Urinary bladder (tissue), 4 donors: ENCODE results near the gene URAD. TPM values are rescaled to one million over a fixed set of nuclear protein-coding genes. Genes with fewer than 3 reads are reported as not detected.

ENCODE experiments used
- DNase-seq: peaks from one replicate; pipeline ENCODE4 v3.0.0-alpha.2; 2015; ENCODE audit errors: extremely low spot score
- H3K27ac ChIP-seq: one replicate; pipeline ENCODE4 v1.5.1; 2013; ENCODE audit warnings: low read depth, mild to moderate bottlenecking, moderate library complexity
- H3K36me3 ChIP-seq: one replicate; pipeline ENCODE4 v1.6.1; 2013; ENCODE audit warnings: mild to moderate bottlenecking, moderate library complexity; ENCODE audit not compliant: insufficient read depth
- H3K4me1 ChIP-seq: one replicate; pipeline ENCODE4 v1.6.1; 2013; ENCODE audit warnings: mild to moderate bottlenecking, moderate library complexity; ENCODE audit not compliant: insufficient read depth
- H3K4me3 ChIP-seq: one replicate; pipeline ENCODE4 v1.5.1; 2013; ENCODE audit warnings: low read depth, low read length
- WGBS: extraction: QIAGEN DNeasy Blood & Tissue Kit; methylation state at CpG from one replicate; pipeline ENCODE4 v1.1.7; 2013; 5-methylcytosine and 5-hydroxymethylcytosine counted together
- polyA plus RNA-seq: library from polyadenylated mRNA; stranded (reverse); fragments of 200-250 nt; gene quantifications from one replicate; pipeline ENCODE4 v1.2.3, GENCODE V29; 2013
- small RNA-seq: library from RNA; depleted of rRNA; stranded (forward); fragments of <200 nt; gene quantifications from one replicate; pipeline ENCODE3, GENCODE V24; 2014
- total RNA-seq: library from RNA; depleted of rRNA; stranded (reverse); fragments of >200 nt; gene quantifications from one replicate; pipeline ENCODE4 v1.2.3, GENCODE V29; 2014
- donor health status: healthy with polysubstance abuse.
- donor health status: healthy.

The URAD gene
- total and polyA plus RNA-seq, 2 donors: not detected

DNA sequence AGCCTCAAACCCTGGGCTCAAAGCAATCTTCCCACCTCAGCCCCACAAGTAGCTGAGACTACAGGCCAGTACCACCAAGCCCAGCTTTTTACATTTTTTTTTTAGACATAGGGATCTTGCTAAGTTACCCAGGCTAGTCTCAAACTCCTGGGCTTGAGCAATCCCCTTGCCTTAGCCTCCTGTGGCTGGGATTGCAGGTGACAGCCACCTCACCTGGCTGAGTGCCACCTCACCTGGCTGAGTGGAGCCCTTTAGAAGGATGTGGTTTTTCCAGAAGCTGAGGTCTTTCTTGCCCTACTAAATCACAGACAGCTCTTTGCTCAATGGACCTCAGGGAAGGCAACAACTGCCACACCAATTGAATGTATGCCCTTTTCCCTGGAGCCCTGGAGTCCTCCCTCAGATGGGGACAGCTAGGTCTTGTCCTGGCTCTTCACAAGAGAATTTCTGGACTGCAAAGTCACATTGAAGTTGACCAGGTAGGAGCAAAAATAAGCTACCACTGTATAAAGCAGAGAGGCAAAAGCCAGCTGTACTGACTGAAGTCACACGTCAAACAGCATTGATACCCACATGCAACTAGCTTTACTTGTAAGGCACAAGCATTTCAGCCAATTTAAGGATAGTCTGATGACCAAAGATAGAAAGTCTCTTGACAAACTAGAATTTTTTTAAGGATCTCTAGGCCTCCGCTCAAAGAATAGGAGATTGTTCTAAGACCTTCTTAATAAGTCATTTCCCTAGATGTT, 54.7 kb downstream of the URAD start:
- Histone ChIP-seq H3K27ac (no peak overlapping the region), H3K4me1 (no peaks in the 10 kb centered on the region), H3K4me3 (no peak overlapping the region), H3K36me3 (no peaks in the 10 kb centered on the region)
- DNase-seq: no peak
- WGBS: 69% methylated on average over 2 of the region's 2 CpGs

DNA sequence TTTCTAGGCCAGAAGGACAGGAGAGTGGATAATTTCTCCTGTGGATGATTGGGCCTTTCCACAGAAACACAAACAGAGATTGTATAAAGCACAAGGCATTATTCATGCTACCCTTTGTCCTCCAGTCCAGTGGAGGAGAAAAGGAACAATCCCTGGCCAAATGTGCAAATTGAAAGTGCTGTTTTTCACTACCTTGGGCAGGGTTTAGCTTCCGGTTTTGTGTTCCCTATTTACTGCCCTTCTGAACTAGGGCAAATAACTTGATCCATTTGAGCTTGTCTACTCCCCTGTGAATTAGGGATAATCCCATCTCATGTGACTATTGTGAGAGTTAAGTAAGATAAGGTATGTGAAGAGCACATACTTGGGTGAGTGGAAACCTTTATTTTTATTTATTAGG, 55.4 kb downstream of the URAD start:
- DNase-seq: no peak
- no peak overlapping the region for H3K4me3 ChIP-seq
- no peak overlapping the region for H3K27ac ChIP-seq
- H3K36me3 ChIP-seq: no peaks in the 10 kb centered on the region
- H3K4me1 ChIP-seq: no peaks in the 10 kb centered on the region
- WGBS: 65% methylated on average over 1 of the region's 1 CpG

DNA sequence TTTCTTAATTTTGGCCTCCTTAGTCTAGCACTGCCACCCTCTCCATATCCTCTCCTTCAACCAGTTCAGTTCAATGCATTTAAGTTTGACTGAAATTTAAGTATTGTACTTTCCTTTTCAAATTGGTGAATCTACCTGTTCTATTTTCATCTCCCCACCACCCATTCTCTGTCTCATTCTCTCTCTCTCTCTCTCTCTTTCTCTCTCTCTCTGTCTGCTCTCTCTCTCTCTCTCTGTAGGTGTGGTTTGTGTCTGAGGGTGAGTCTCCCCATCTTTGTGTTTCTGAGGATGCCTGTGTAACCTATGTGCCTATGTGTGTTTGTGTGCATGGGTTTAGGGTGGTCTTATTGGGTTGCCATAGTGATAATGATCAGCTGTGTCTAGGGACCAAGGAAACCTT, 58.6 kb downstream of the URAD start:
- Histone ChIP-seq H3K36me3 (no peaks in the 10 kb centered on the region), H3K4me1 (no peaks in the 10 kb centered on the region), H3K27ac (no peak overlapping the region), H3K4me3 (no peak overlapping the region)
- no peak for DNase-seq

DNA sequence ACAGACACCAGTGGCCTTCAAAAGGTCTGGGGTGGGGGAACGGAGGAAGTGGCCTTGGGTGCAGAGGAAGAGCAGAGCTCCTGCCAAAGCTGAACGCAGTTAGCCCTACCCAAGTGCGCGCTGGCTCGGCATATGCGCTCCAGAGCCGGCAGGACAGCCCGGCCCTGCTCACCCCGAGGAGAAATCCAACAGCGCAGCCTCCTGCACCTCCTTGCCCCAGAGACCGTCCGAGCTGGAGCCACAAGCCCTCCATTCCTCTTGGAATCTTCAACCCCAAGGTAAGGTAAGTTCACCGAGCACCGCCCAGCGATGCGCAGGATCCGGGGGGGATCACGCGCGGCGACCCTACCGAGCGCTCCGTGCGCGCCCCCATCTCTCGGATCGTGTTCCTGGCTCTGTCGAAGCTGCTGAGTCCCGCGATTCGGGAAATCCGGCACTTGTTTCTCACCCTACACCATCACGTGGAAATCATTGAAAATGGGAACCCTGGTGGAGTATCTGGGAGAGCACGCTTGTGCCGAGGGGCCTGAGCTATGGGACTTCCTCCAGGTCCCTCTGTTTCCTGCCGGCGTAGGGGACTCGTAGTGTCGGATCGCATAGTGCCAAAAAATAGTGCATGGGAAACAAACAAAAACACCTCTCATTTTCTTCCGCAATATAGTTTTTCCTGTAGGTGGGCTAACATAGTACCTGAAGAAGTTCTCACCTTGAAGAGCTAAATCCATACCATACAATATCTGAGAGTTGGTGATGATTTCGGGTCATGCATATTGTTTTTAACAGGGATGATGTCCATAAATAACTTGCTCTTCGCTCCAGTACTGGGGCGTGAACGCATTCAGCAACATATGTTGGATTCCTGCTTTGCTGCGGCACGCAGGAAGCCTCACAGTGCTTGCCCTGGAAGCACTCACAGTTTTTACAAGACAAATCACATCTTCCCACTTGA, 59.4 kb downstream of the URAD start:
- Histone ChIP-seq H3K4me3 (no peak overlapping the region), H3K36me3 (no peaks in the 10 kb centered on the region), H3K27ac (no peak overlapping the region), H3K4me1 (no peaks in the 10 kb centered on the region)
- 4% methylated on average over 48 of the region's 48 CpGs for WGBS
- DNase-seq: no peak

DNA sequence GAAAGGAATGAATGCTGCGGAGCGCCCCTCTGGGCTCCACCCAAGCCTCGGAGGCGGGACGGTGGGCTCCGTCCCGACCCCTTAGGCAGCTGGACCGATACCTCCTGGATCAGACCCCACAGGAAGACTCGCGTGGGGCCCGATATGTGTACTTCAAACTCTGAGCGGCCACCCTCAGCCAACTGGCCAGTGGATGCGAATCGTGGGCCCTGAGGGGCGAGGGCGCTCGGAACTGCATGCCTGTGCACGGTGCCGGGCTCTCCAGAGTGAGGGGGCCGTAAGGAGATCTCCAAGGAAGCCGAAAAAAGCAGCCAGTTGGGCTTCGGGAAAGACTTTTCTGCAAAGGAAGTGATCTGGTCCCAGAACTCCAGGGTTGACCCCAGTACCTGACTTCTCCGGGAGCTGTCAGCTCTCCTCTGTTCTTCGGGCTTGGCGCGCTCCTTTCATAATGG, 60.1 kb downstream of the URAD start:
- H3K36me3 ChIP-seq: no peaks in the 10 kb centered on the region
- H3K27ac ChIP-seq: no peak overlapping the region
- DNase-seq: no peak
- 2% methylated on average over 26 of the region's 26 CpGs for WGBS
- H3K4me3 ChIP-seq: no peak overlapping the region
- no peaks in the 10 kb centered on the region for H3K4me1 ChIP-seq

Small RNA genes within 50 kb of the gene (small RNA-seq; reads per million reads assigned to genes)
- gene ATP5F1EP2 (not detected), gene RN7SL272P (not detected)

Other genes starting within 250 kb of the URAD start
- gene GSX1, start 196.2 kb downstream of the URAD start, total RNA-seq: not detected
- not detected for gene GSX1, start 196.2 kb downstream of the URAD start, polyA plus RNA-seq
- gene PDX1, start 68.7 kb downstream of the URAD start, total RNA-seq: not detected
- gene PDX1, start 68.7 kb downstream of the URAD start, polyA plus RNA-seq: not detected
- not detected for gene CDX2, start 19.4 kb downstream of the URAD start, total RNA-seq
- not detected for gene CDX2, start 19.4 kb downstream of the URAD start, polyA plus RNA-seq
- gene FLT3, start 111.9 kb upstream of the URAD start, total RNA-seq: 1.0 TPM
- gene FLT3, start 111.9 kb upstream of the URAD start, polyA plus RNA-seq: 0.67 TPM
- gene PAN3, start 149.9 kb upstream of the URAD start, total RNA-seq: 53.3 TPM
- 13.5 TPM for gene PAN3, start 149.9 kb upstream of the URAD start, polyA plus RNA-seq